ENCODE measurements around the gene HLA-DMA. TPM values are rescaled to one million over a fixed set of nuclear protein-coding genes. Genes with fewer than 3 reads are reported as not detected.
A peak's percentile ranks its signal among the peaks of the same experiment; 100 is the strongest.

Gene HLA-DMA
- total RNA-seq, 1 experiment from 2014 or later = 2.8 TPM

DNA sequence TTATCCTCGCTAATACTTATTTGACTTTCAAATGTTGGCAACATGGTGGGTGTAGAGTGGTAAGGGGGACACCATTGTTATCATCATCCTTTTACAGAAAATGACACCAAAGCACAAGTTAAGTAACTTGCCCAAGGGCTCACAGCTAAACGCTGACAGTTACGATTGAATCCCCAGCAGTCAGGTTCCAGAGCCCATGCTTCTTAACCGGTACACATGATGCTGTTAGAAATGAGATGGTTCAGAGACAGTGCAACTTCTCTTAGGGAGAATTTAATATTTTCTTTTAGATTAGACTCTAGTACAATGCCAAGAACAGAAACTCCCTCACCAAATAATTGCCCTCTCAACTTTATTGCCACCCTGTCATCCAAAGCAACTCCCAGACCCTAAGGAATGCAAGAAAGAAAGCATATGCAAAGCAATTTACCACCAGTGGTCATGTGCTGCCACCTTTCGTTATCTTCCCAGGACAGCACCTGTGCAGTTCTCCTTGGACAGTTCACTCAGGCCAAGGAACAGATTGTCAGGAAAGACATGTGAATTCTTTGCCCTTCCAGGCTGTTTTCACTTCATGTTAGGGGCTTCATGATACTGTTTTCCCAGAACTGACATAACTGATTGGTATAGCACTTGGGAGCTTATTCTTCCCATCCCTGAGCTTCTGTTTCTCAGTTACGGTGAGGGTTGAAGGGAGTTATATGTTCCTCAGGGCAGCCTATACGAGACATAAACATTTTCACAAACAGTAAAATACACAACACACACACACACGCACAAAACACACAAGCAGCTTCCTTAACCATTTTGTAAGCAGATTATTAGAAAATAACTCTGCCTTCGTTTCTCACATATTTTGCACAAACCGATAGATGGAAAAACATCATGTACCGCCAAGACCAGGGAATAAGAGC is 5.1 kb downstream of the HLA-DMA start:
- intact Hi-C loops (cut with micrococcal nuclease; ENCODE audit: unreplicated experiment) (loop anchor here (5.0 kb wide), 1 partner anchor 61 kb away; no protein-coding TSS in a partner anchor), in situ Hi-C loops (cut with HindIII; ENCODE audit: low pct_unique_long_range_greater_than_20kb, low sequenced_read_pairs) (no loop called here)
- H3K36me3 ChIP-seq (ENCODE audit: control insufficient read depth, insufficient read depth, low read length) = no peaks in the 10 kb centered on the region
- CTCF ChIA-PET = interaction anchor here (0.5 to 1.1 kb wide), 6 partner anchors 14 to 300 kb away, joined by 3 to 6 read pairs (median 3); partner anchors contain the start of genes PSMB9, TAP1 and TAP2
- H3K27ac ChIP-seq (ENCODE audit: low read length) = no peak overlapping the region
- TF ChIP-seq, protein P1, sequence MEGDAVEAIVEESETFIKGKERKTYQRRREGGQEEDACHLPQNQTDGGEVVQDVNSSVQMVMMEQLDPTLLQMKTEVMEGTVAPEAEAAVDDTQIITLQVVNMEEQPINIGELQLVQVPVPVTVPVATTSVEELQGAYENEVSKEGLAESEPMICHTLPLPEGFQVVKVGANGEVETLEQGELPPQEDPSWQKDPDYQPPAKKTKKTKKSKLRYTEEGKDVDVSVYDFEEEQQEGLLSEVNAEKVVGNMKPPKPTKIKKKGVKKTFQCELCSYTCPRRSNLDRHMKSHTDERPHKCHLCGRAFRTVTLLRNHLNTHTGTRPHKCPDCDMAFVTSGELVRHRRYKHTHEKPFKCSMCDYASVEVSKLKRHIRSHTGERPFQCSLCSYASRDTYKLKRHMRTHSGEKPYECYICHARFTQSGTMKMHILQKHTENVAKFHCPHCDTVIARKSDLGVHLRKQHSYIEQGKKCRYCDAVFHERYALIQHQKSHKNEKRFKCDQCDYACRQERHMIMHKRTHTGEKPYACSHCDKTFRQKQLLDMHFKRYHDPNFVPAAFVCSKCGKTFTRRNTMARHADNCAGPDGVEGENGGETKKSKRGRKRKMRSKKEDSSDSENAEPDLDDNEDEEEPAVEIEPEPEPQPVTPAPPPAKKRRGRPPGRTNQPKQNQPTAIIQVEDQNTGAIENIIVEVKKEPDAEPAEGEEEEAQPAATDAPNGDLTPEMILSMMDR (IDR thresholded peaks at IDR 0.05) = peak; percentile 84
- TF ChIP-seq, protein P2, sequence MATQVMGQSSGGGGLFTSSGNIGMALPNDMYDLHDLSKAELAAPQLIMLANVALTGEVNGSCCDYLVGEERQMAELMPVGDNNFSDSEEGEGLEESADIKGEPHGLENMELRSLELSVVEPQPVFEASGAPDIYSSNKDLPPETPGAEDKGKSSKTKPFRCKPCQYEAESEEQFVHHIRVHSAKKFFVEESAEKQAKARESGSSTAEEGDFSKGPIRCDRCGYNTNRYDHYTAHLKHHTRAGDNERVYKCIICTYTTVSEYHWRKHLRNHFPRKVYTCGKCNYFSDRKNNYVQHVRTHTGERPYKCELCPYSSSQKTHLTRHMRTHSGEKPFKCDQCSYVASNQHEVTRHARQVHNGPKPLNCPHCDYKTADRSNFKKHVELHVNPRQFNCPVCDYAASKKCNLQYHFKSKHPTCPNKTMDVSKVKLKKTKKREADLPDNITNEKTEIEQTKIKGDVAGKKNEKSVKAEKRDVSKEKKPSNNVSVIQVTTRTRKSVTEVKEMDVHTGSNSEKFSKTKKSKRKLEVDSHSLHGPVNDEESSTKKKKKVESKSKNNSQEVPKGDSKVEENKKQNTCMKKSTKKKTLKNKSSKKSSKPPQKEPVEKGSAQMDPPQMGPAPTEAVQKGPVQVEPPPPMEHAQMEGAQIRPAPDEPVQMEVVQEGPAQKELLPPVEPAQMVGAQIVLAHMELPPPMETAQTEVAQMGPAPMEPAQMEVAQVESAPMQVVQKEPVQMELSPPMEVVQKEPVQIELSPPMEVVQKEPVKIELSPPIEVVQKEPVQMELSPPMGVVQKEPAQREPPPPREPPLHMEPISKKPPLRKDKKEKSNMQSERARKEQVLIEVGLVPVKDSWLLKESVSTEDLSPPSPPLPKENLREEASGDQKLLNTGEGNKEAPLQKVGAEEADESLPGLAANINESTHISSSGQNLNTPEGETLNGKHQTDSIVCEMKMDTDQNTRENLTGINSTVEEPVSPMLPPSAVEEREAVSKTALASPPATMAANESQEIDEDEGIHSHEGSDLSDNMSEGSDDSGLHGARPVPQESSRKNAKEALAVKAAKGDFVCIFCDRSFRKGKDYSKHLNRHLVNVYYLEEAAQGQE (IDR thresholded peaks at IDR 0.05; ENCODE audit: insufficient read depth in 1 of 2, low read depth in 2 of 2, low read length in 1 of 2) = no peak
- ATAC-seq (peak; percentile 93), DNase-seq (ENCODE audit: low read depth, low spot score) (peak; percentile 67)
- no peak overlapping the region for H3K4me3 ChIP-seq (ENCODE audit: low read depth in 2 of 2, low read length in 2 of 2)
- no peaks in the 10 kb centered on the region for H3K4me1 ChIP-seq (ENCODE audit: control insufficient read depth, insufficient read depth, low read length)
- POLR2A ChIA-PET = no interaction called here
- no peaks in the 10 kb centered on the region for H3K9me3 ChIP-seq (ENCODE audit: control insufficient read depth, insufficient read depth, low read depth, low read length)
- BruUV-seq (replicated peaks) = no TSS peak
- H3K27me3 ChIP-seq (ENCODE audit: control insufficient read depth, insufficient read depth, low read length) = no peaks in the 10 kb centered on the region

DNA sequence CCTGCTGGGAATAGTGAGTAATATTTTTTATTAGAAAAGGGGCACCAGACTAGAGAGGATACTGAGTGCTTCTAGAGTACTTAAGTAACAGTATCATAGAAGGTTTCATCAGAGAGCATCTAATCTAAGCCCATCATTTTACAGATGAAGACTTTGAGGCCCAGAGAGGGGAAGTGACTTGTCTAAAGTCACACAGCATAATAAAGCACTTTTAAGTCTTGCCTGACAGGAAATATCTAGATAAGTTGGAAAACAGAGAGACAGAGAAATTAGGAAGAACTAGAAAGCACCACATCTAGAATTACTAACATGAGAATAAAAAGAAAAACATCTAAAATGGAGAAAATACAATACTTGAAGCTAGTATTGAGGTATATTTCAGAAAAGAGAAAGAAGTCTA is 6.0 kb downstream of the HLA-DMA start:
- intact Hi-C loops (cut with micrococcal nuclease; ENCODE audit: unreplicated experiment) = loop anchor here (5.0 kb wide), 1 partner anchor 60 kb away; no protein-coding TSS in a partner anchor
- ATAC-seq = no peak
- DNase-seq (ENCODE audit: low read depth, low spot score) = no peak
- BruUV-seq (replicated peaks) = no TSS peak
- CTCF ChIA-PET = interaction anchor here (0.7 to 1.1 kb wide), 3 partner anchors 13 to 108 kb away, joined by 3 to 6 read pairs (median 4); partner anchors contain the start of gene TAP2
- no peaks in the 10 kb centered on the region for H3K9me3 ChIP-seq (ENCODE audit: control insufficient read depth, insufficient read depth, low read depth, low read length)
- TF ChIP-seq POLR2AphosphoS5 (IDR thresholded peaks at IDR 0.05; ENCODE audit: low read depth, low read length) = no peak
- TF ChIP-seq SIN3A (IDR thresholded peaks at IDR 0.05; ENCODE audit: borderline replicate concordance, insufficient read depth, low read depth, low read length) = no peak
- TF ChIP-seq, protein P2 (IDR thresholded peaks at IDR 0.05; ENCODE audit: insufficient read depth in 1 of 2, low read depth in 2 of 2, low read length in 1 of 2) = no peak
- TF ChIP-seq TCF7L2 (IDR thresholded peaks at IDR 0.05; ENCODE audit: low read depth, low read length) = no peak
- TF ChIP-seq, protein P1 (IDR thresholded peaks at IDR 0.05) = no peak
- no peak overlapping the region for H3K27ac ChIP-seq (ENCODE audit: low read length)
- POLR2A ChIA-PET = interaction anchor here (0.5 kb wide), 1 partner anchor 22 kb away, joined by 6 read pairs; the partner anchor contains the start of gene BRD2
- H3K36me3 ChIP-seq (ENCODE audit: control insufficient read depth, insufficient read depth, low read length) = no peaks in the 10 kb centered on the region
- no peaks in the 10 kb centered on the region for H3K4me1 ChIP-seq (ENCODE audit: control insufficient read depth, insufficient read depth, low read length)
- in situ Hi-C loops (cut with HindIII; ENCODE audit: low pct_unique_long_range_greater_than_20kb, low sequenced_read_pairs) = no loop called here
- H3K27me3 ChIP-seq (ENCODE audit: control insufficient read depth, insufficient read depth, low read length) = no peaks in the 10 kb centered on the region
- no peak overlapping the region for H3K4me3 ChIP-seq (ENCODE audit: low read depth in 2 of 2, low read length in 2 of 2)
